NCI-H2029 treated with DMSO at 0.1 percent for 48 hours (cell line): ENCODE measurements around the gene CCDC116.
"Not testable (repeated sequence)": the region's sequence is repeated elsewhere in the genome, so short reads cannot be mapped to it uniquely, and the experiment has no call there.

ENCODE experiments used
- DNase-seq: peaks from one replicate; lab custom pipeline; 2025; lab: John Stamatoyannopoulos, UW

CCDC116 gene

GRCh38 chr22:21631025-21631424 is 1.5 kb upstream of the CCDC116 start:
- no peak for DNase-seq

GRCh38 chr22:21632931-21633330 is 371 bp downstream of the CCDC116 start:
- no peak for DNase-seq

- DNase-seq = no peak
These were observed 921 bp downstream of the CCDC116 start for GRCh38 chr22:21633481-21633880.

- no peak for DNase-seq
These were observed 1.5 kb downstream of the CCDC116 start for GRCh38 chr22:21634081-21634480.

GRCh38 chr22:21634844-21635243 is 2.3 kb downstream of the CCDC116 start:
- DNase-seq = no peak

- DNase-seq = no peak
These were observed 3.4 kb downstream of the CCDC116 start for GRCh38 chr22:21635771-21636510.

GRCh38 chr22:21636629-21637218 is 4.2 kb downstream of the CCDC116 start:
- no peak for DNase-seq

- DNase-seq = not testable (repeated sequence)
These were observed 4.9 kb downstream of the CCDC116 start for GRCh38 chr22:21637450-21637849.

GRCh38 chr22:21639359-21639758 is 6.8 kb downstream of the CCDC116 start:
- no peak for DNase-seq

- no peak for DNase-seq
These were observed 8.2 kb downstream of the CCDC116 start for GRCh38 chr22:21640810-21641209.

GRCh38 chr22:21641417-21641788 is 8.8 kb downstream of the CCDC116 start:
- no peak for DNase-seq

- DNase-seq = peak; percentile 88
These were observed 9.4 kb downstream of the CCDC116 start, which contains the start of gene SDF2L1 for GRCh38 chr22:21641789-21642583. SDF2L1 (plus strand) TSS chr22:21642302; CDS start chr22:21642337, 35 bp downstream.

GRCh38 chr22:21642584-21643448 is 10.3 kb downstream of the CCDC116 start:
- DNase-seq = no peak

GRCh38 chr22:21643533-21644357 is 11.2 kb downstream of the CCDC116 start:
- no peak for DNase-seq

- DNase-seq = not testable (repeated sequence)
These were observed 13.0 kb downstream of the CCDC116 start for GRCh38 chr22:21645513-21645912.

GRCh38 chr22:21646608-21647590 is 14.3 kb downstream of the CCDC116 start:
- peak; percentile 79 for DNase-seq

GRCh38 chr22:21650280-21650679 is 17.7 kb downstream of the CCDC116 start:
- no peak for DNase-seq

GRCh38 chr22:21650823-21651520 is 18.4 kb downstream of the CCDC116 start:
- DNase-seq = no peak

GRCh38 chr22:21651521-21652009 is 19.0 kb downstream of the CCDC116 start:
- no peak for DNase-seq
